SK-N-SH treated with all-trans-retinoic acid at 6 μM for 48 hours (cell line): ENCODE measurements around the gene S1PR3.

ENCODE experiments used
- ATAC-seq: fragments of 200-7000 bp; cut with Tn5 transposase; 3 replicates; pipeline ENCODE4 v1.9.1; 2020; ENCODE audit warnings: mild to moderate bottlenecking, moderate library complexity
- ARNTL ChIP-seq: fragments of 450-650 bp; formaldehyde crosslinking; IDR thresholded peaks from 2 replicates; pipeline ENCODE4 v1.5.0; 2020; ENCODE audit warnings: low read depth, mild to moderate bottlenecking, moderate library complexity, borderline replicate concordance
- BACH2 ChIP-seq: fragments of 250-450 bp; sonication (Bioruptor Pico); IDR thresholded peaks from 2 replicates; pipeline ENCODE4 v1.9.0; 2021; ENCODE audit warnings: mild to moderate bottlenecking, borderline replicate concordance
- CREB5 ChIP-seq: fragments of 250-450 bp; sonication (Bioruptor Pico); IDR thresholded peaks from 2 replicates; pipeline ENCODE4 v1.5.1; 2020; ENCODE audit warnings: low read depth, mild to moderate bottlenecking, moderate library complexity
- CSDC2 ChIP-seq: fragments of 250-450 bp; sonication (Bioruptor Pico); IDR thresholded peaks from 2 replicates; pipeline ENCODE4 v1.5.0; 2020; ENCODE audit warnings: mild to moderate bottlenecking, moderate library complexity
- CSRNP3 ChIP-seq: fragments of 250-450 bp; sonication (Bioruptor Pico); IDR thresholded peaks from 2 replicates; pipeline ENCODE4 v1.5.1; 2021; ENCODE audit warnings: mild to moderate bottlenecking, moderate library complexity
- ISL1 ChIP-seq: fragments of 250-450 bp; sonication (Bioruptor Pico); IDR thresholded peaks from 2 replicates; pipeline ENCODE4 v2.1.2; 2022; ENCODE audit warnings: mild to moderate bottlenecking, moderate library complexity
- OSR1 ChIP-seq: fragments of 250-450 bp; sonication (Bioruptor Pico); IDR thresholded peaks from 2 replicates; pipeline ENCODE4 v1.8.0; 2022; ENCODE audit warnings: moderate library complexity, mild to moderate bottlenecking, inconsistent platforms
- PATZ1 ChIP-seq: fragments of 250-450 bp; sonication (Bioruptor Pico); IDR thresholded peaks from 2 replicates; pipeline ENCODE4 v1.8.0; 2020; ENCODE audit warnings: mild to moderate bottlenecking, moderate library complexity, borderline replicate concordance
- POU6F1 ChIP-seq: fragments of 250-450 bp; sonication (Bioruptor Pico); IDR thresholded peaks from 2 replicates; pipeline ENCODE4 v1.8.0; 2021; ENCODE audit warnings: low read depth, mild to moderate bottlenecking, moderate library complexity, borderline replicate concordance
- PPARA ChIP-seq: fragments of 250-450 bp; sonication (Bioruptor Pico); IDR thresholded peaks from 2 replicates; pipeline ENCODE4 v1.5.0; 2020; ENCODE audit warnings: mild to moderate bottlenecking, borderline replicate concordance
- SNAI2 ChIP-seq: fragments of 250-450 bp; sonication (Bioruptor Pico); IDR thresholded peaks from 2 replicates; pipeline ENCODE4 v1.5.0; 2020; ENCODE audit warnings: mild to moderate bottlenecking, moderate library complexity
- TOX ChIP-seq: fragments of 250-450 bp; sonication (Bioruptor Pico); IDR thresholded peaks from 2 replicates; pipeline ENCODE4 v1.8.0; 2021; ENCODE audit warnings: mild to moderate bottlenecking, moderate library complexity, borderline replicate concordance
- TSHZ2 ChIP-seq: fragments of 250-450 bp; sonication (Bioruptor Pico); IDR thresholded peaks from 2 replicates; pipeline ENCODE4 v1.5.0; 2020; ENCODE audit warnings: mild to moderate bottlenecking, moderate library complexity
- ZNF70 ChIP-seq: fragments of 450-650 bp; formaldehyde crosslinking; IDR thresholded peaks from 2 replicates; pipeline ENCODE4 v1.5.0; 2020; ENCODE audit warnings: mild to moderate bottlenecking, moderate library complexity
- ZNF8 ChIP-seq: fragments of 450-650 bp; formaldehyde crosslinking; IDR thresholded peaks from 2 replicates; pipeline ENCODE4 v1.5.0; 2020; ENCODE audit warnings: mild to moderate bottlenecking, moderate library complexity

S1PR3 gene

GRCh38 chr9:88954066-88954465 is 37.2 kb upstream of the S1PR3 start:
- no peak for TF ChIP-seq ARNTL
- no peak for TF ChIP-seq ZNF70 (CRISPR knock-in tag)
- no peak for TF ChIP-seq BACH2 (CRISPR knock-in tag)
- TF ChIP-seq OSR1, result no peak
- ATAC-seq, result peak; percentile 35

- TF ChIP-seq CREB5 (no peak), ISL1 (CRISPR knock-in tag) (no peak), TOX (no peak), POU6F1 (no peak), SNAI2 (CRISPR knock-in tag) (no peak), OSR1 (no peak), ZNF70 (CRISPR knock-in tag) (no peak), TSHZ2 (CRISPR knock-in tag) (no peak), CSDC2 (CRISPR knock-in tag) (no peak), PATZ1 (CRISPR knock-in tag) (no peak), PPARA (CRISPR knock-in tag) (no peak)
- TF ChIP-seq, all 23 proteins: peak for 0
- ATAC-seq, result no peak
Observed at GRCh38 chr9:88957526-88957925, 33.7 kb upstream of the S1PR3 start.

- no peak for ATAC-seq
- TF ChIP-seq SNAI2 (CRISPR knock-in tag), result no peak
- no peak for TF ChIP-seq ZNF8 (CRISPR knock-in tag)
- TF ChIP-seq CSRNP3, result no peak
- no peak for TF ChIP-seq CSDC2 (CRISPR knock-in tag)
- TF ChIP-seq, all 23 proteins: peak for 0
Observed at GRCh38 chr9:88959727-88960469, 31.4 kb upstream of the S1PR3 start.

- no peak for TF ChIP-seq BACH2 (CRISPR knock-in tag)
- ATAC-seq, result no peak
Observed at GRCh38 chr9:88960632-88961031, 30.6 kb upstream of the S1PR3 start.

- ATAC-seq, result no peak
- TF ChIP-seq CSRNP3, result no peak
- TF ChIP-seq, all 23 proteins: peak for 0
Observed at GRCh38 chr9:88965473-88965872, 25.8 kb upstream of the S1PR3 start.
